ENCODE results near the gene TRAF3.

Gene TRAF3

DNA sequence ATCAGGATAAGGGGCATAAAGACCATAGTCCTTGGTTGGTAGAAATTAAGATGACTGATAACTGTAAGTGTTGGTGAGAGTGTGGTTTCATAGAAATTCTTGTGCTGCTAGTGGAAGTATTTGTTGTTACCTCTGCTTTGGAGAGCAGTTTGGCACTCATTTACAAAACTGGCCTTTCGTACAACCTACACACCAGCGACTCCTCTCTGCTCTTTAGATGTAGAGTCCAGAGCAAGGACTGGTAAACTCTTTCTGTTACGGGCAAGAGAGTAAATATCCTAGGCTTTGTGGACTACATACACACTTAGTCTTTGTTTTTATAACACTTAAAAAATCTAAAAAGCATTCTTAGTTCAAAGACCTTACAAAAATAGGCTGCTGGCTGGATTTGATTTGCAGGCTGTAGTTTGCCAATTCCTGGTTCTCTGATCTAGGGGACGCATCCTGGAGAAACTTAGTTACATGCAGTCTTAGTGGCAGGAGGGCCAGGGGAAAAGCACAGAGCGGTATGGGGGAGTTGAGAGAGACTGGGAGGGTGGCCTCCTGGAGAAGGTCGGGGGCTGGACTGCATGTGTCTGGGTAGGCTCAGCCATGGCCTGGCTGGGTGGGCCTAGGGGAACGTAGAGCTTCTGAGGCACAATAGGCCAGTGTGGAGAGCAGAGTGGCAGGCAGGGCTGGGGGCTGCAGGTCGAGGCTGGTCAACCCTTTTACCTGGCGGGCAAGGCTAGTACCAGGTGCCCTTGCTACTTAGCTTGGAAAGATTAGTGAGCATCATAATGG is 89.9 kb downstream of the TRAF3 start:
- H3K79me2 ChIP-seq (ENCODE audit: insufficient read depth, low read length) = peaks cover 19% of the 10 kb centered on the region
- no peak overlapping the region for H3K27ac ChIP-seq (ENCODE audit: low read length)
- no peak overlapping the region for H3K9ac ChIP-seq (ENCODE audit: low read depth, low read length)
- DNase-seq = no peak
- TF ChIP-seq EZH2 (IDR thresholded peaks at IDR 0.05; ENCODE audit: borderline replicate concordance, low read depth, low read length, severe bottlenecking) = no peak
- TF ChIP-seq, protein P1, sequence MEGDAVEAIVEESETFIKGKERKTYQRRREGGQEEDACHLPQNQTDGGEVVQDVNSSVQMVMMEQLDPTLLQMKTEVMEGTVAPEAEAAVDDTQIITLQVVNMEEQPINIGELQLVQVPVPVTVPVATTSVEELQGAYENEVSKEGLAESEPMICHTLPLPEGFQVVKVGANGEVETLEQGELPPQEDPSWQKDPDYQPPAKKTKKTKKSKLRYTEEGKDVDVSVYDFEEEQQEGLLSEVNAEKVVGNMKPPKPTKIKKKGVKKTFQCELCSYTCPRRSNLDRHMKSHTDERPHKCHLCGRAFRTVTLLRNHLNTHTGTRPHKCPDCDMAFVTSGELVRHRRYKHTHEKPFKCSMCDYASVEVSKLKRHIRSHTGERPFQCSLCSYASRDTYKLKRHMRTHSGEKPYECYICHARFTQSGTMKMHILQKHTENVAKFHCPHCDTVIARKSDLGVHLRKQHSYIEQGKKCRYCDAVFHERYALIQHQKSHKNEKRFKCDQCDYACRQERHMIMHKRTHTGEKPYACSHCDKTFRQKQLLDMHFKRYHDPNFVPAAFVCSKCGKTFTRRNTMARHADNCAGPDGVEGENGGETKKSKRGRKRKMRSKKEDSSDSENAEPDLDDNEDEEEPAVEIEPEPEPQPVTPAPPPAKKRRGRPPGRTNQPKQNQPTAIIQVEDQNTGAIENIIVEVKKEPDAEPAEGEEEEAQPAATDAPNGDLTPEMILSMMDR (IDR thresholded peaks at IDR 0.05; ENCODE audit: borderline replicate concordance, extremely low read depth, low read length, poor library complexity, severe bottlenecking) = no peak
- H4K20me1 ChIP-seq (ENCODE audit: insufficient read depth, low read length) = peaks cover 8% of the 10 kb centered on the region
- H2AFZ ChIP-seq (ENCODE audit: low read depth, low read length) = no peak overlapping the region
- no peaks in the 10 kb centered on the region for H3K27me3 ChIP-seq (ENCODE audit: insufficient read depth, low read length, poor library complexity)
- H3K36me3 ChIP-seq (ENCODE audit: insufficient read depth, low read length) = peaks cover 23% of the 10 kb centered on the region
- H3K4me3 ChIP-seq (ENCODE audit: low read depth in 1 of 2, low read length in 2 of 2) = no peak overlapping the region
- no peak for ATAC-seq (ENCODE audit: insufficient read depth, low read depth)
- H3K4me2 ChIP-seq (ENCODE audit: insufficient read depth, low read length) = no peak overlapping the region
- no peaks in the 10 kb centered on the region for H3K4me1 ChIP-seq (ENCODE audit: insufficient read depth, low read length)
- no peaks in the 10 kb centered on the region for H3K9me3 ChIP-seq (ENCODE audit: insufficient read depth, low read length, severe bottlenecking)

DNA sequence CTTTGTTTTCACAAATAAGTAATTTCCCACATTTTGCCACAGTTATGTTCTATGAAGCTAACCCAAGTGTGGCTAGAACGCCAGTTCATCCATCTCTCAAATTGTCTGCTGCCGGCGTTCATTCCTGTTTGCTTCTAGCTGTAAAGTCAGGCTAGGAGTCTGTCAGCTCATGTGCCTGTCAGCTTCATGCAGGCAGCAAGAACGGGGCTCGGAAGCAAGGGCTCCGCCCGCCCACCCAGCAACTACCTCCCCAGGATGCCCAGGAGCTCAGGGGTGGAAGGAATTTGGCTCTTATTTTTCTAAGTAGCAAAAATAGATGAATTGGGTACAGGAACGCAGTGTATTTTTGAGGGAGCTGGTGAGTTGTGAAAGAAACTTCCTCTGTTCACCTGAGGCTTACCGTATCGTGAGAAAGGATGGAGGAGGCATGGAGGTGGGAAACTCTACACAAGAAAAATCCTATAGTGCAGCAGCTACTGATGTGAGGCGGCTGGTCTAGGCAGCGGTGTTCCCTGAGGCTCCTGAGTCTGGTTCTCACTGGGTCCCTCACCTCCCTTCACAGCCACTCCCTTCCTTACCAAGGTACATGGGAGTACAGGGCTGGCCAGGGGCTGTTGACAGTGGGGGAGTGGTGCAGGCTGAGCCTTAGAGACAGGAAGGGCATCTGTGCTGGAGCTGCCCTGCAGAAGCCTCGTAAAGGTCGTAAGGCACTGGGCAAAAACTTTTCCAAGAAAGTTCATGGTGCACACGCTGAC is 90.8 kb downstream of the TRAF3 start:
- peaks cover 15% of the 10 kb centered on the region for H3K79me2 ChIP-seq (ENCODE audit: insufficient read depth, low read length)
- ATAC-seq (ENCODE audit: insufficient read depth, low read depth) (no peak), DNase-seq (no peak)
- no peaks in the 10 kb centered on the region for H3K27me3 ChIP-seq (ENCODE audit: insufficient read depth, low read length, poor library complexity)
- H2AFZ ChIP-seq (ENCODE audit: low read depth, low read length) = no peak overlapping the region
- H3K4me2 ChIP-seq (ENCODE audit: insufficient read depth, low read length) = no peak overlapping the region
- no peak overlapping the region for H3K27ac ChIP-seq (ENCODE audit: low read length)
- TF ChIP-seq, protein P1 (IDR thresholded peaks at IDR 0.05; ENCODE audit: borderline replicate concordance, extremely low read depth, low read length, poor library complexity, severe bottlenecking) = no peak
- TF ChIP-seq EZH2 (IDR thresholded peaks at IDR 0.05; ENCODE audit: borderline replicate concordance, low read depth, low read length, severe bottlenecking) = no peak
- no peaks in the 10 kb centered on the region for H3K9me3 ChIP-seq (ENCODE audit: insufficient read depth, low read length, severe bottlenecking)
- peaks cover 29% of the 10 kb centered on the region for H3K36me3 ChIP-seq (ENCODE audit: insufficient read depth, low read length)
- no peaks in the 10 kb centered on the region for H3K4me1 ChIP-seq (ENCODE audit: insufficient read depth, low read length)
- peaks cover 8% of the 10 kb centered on the region for H4K20me1 ChIP-seq (ENCODE audit: insufficient read depth, low read length)
- no peak overlapping the region for H3K4me3 ChIP-seq (ENCODE audit: low read depth in 1 of 2, low read length in 2 of 2)
- H3K9ac ChIP-seq (ENCODE audit: low read depth, low read length) = no peak overlapping the region

DNA sequence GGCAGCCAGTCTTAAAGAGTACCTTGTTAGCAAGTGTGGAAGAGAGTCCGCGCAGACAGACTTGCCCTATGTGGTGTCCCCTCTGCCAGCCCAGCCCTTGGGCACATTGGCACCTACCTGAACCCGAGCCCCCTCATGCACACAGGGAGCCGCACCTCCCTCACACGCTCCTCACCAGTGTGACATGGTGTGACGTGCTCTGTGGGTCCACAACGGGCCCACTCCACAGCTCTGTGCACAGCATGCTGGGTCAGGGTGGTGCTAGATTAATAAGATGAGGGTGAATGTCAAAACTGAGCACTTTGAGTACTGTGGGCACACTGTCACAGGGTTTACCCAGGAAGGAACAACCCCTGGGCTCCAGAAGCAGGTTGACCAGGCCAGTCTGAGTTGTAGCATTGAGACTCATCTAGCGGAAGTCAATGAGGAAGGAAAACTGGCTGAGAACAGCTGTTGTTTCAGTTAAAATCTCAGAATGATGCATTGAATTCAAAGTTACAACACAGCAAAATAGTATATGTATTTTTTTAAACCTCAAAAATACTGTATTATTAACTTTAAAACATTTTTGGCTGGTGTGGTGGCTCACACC is 91.8 kb downstream of the TRAF3 start:
- H3K9me3 ChIP-seq (ENCODE audit: insufficient read depth, low read length, severe bottlenecking) = no peaks in the 10 kb centered on the region
- peaks cover 10% of the 10 kb centered on the region for H3K79me2 ChIP-seq (ENCODE audit: insufficient read depth, low read length)
- peaks cover 8% of the 10 kb centered on the region for H4K20me1 ChIP-seq (ENCODE audit: insufficient read depth, low read length)
- DNase-seq (no peak), ATAC-seq (ENCODE audit: insufficient read depth, low read depth) (no peak)
- no peak overlapping the region for H3K27ac ChIP-seq (ENCODE audit: low read length)
- peaks cover 40% of the 10 kb centered on the region for H3K36me3 ChIP-seq (ENCODE audit: insufficient read depth, low read length)
- no peaks in the 10 kb centered on the region for H3K27me3 ChIP-seq (ENCODE audit: insufficient read depth, low read length, poor library complexity)
- no peaks in the 10 kb centered on the region for H3K4me1 ChIP-seq (ENCODE audit: insufficient read depth, low read length)
- no peak overlapping the region for H3K4me3 ChIP-seq (ENCODE audit: low read depth in 1 of 2, low read length in 2 of 2)
- H3K9ac ChIP-seq (ENCODE audit: low read depth, low read length) = no peak overlapping the region
- no peak for TF ChIP-seq EZH2 (IDR thresholded peaks at IDR 0.05; ENCODE audit: borderline replicate concordance, low read depth, low read length, severe bottlenecking)
- TF ChIP-seq, protein P1 (IDR thresholded peaks at IDR 0.05; ENCODE audit: borderline replicate concordance, extremely low read depth, low read length, poor library complexity, severe bottlenecking) = no peak
- H2AFZ ChIP-seq (ENCODE audit: low read depth, low read length) = no peak overlapping the region
- H3K4me2 ChIP-seq (ENCODE audit: insufficient read depth, low read length) = no peak overlapping the region

Measured in DND-41 (cell line).